Caco-2 (cell line): ENCODE measurements around the gene LDLRAD4. TPM values are rescaled to one million over a fixed set of nuclear protein-coding genes. Genes with fewer than 3 reads are reported as not detected.
"Not testable (repeated sequence)": the region's sequence is repeated elsewhere in the genome, so short reads cannot be mapped to it uniquely, and the experiment has no call there.

Experiments used
- BruUV-seq: library from RNA; stranded (reverse); fragments of 400-500 nt; replicated peaks from 2 replicates; lab custom pipeline; 2021; lab: Mats Ljungman, UMichigan
- CTCF ChIA-PET: fragments of 300-600 bp; sonication (Branson Sonifier 250); formaldehyde crosslinking; loops from one replicate; lab custom pipeline; 2022; ENCODE audit warnings: antibody characterized with exemption; lab: Charles Lee
- POLR2A ChIA-PET: fragments of 300-600 bp; sonication (Branson Sonifier 250); formaldehyde crosslinking; loops from one replicate; lab custom pipeline; 2022; ENCODE audit warnings: antibody characterized with exemption; lab: Charles Lee
- DNase-seq, 2 experiments: peaks; one replicate each; pipeline versions ENCODE4 v3.0.0 to v3.0.0-alpha.2; 2020 to 2022
- H3K27me3 ChIP-seq: replicated peaks from 2 replicates; pipeline ENCODE4 v1.6.0; 2011; ENCODE audit warnings: low read length; ENCODE audit not compliant: control insufficient read depth, insufficient read depth
- H3K36me3 ChIP-seq: 2 replicates; pipeline ENCODE4 v1.5.1; 2011; ENCODE audit warnings: low read length; ENCODE audit not compliant: control insufficient read depth, insufficient read depth
- H3K4me1 ChIP-seq: fragments of 250-450 bp; sonication (Bioruptor Pico); 2 replicates; pipeline ENCODE4 v1.5.1; 2020; ENCODE audit warnings: mild to moderate bottlenecking
- H3K4me3 ChIP-seq: 2 replicates; pipeline ENCODE4 v1.5.1; 2011; ENCODE audit warnings: low read depth, mild to moderate bottlenecking, control low read depth, low read length
- H3K9me3 ChIP-seq: fragments of 250-450 bp; sonication (Bioruptor Pico); 2 replicates; pipeline ENCODE4 v1.5.1; 2020; ENCODE audit warnings: mild to moderate bottlenecking, moderate library complexity
- H3K27ac Mint-ChIP-seq: one replicate; pipeline ENCODE4 v1.8.0; 2022; ENCODE audit warnings: mixed read lengths; ENCODE audit not compliant: unreplicated experiment
- H3K27me3 Mint-ChIP-seq: one replicate; pipeline ENCODE4 v1.8.0; 2022; ENCODE audit warnings: mixed read lengths; ENCODE audit not compliant: insufficient read depth, unreplicated experiment
- H3K36me3 Mint-ChIP-seq: one replicate; pipeline ENCODE4 v1.8.0; 2022; ENCODE audit warnings: mild to moderate bottlenecking, mixed read lengths; ENCODE audit not compliant: insufficient read depth, unreplicated experiment
- H3K4me1 Mint-ChIP-seq: one replicate; pipeline ENCODE4 v1.8.0; 2022; ENCODE audit warnings: low read depth, mixed read lengths; ENCODE audit not compliant: unreplicated experiment
- H3K4me3 Mint-ChIP-seq: one replicate; pipeline ENCODE4 v1.8.0; 2022; ENCODE audit warnings: mild to moderate bottlenecking, moderate library complexity, mixed read lengths; ENCODE audit not compliant: unreplicated experiment
- H3K9me3 Mint-ChIP-seq: one replicate; pipeline ENCODE4 v1.8.0; 2022; ENCODE audit warnings: mixed read lengths; ENCODE audit not compliant: unreplicated experiment
- intact Hi-C: fragments of 100-400 bp; cut with micrococcal nuclease; formaldehyde crosslinking; loops from one replicate; pipeline ENCODE4 v1.10.0; 2022; ENCODE audit not compliant: unreplicated experiment
- total RNA-seq: library from RNA; stranded (reverse); gene quantifications from 2 replicates; pipeline ENCODE4 v1.2.3, GENCODE V29; 2022
- TF ChIP-seq, protein P1 (sequence below), 2 experiments: fragments of 200-600 bp in 1 of 2; IDR thresholded peaks; 1 replicate in 1 of 2; 2 replicates in 1 of 2; pipeline versions ENCODE4 v1.5.1 to v1.8.0; 2011 to 2022; ENCODE audit warnings: antibody characterized with exemption in 1 of 2, control low read depth in 1 of 2, inconsistent platforms in 1 of 2, low read depth in 1 of 2, low read length in 1 of 2, mild to moderate bottlenecking in 1 of 2, moderate library complexity in 1 of 2; ENCODE audit not compliant: insufficient read depth in 1 of 2, severe bottlenecking in 1 of 2, unreplicated experiment in 1 of 2

The LDLRAD4 gene
- total RNA-seq, 1 experiment from 2014 or later, result 1.2 TPM

DNA sequence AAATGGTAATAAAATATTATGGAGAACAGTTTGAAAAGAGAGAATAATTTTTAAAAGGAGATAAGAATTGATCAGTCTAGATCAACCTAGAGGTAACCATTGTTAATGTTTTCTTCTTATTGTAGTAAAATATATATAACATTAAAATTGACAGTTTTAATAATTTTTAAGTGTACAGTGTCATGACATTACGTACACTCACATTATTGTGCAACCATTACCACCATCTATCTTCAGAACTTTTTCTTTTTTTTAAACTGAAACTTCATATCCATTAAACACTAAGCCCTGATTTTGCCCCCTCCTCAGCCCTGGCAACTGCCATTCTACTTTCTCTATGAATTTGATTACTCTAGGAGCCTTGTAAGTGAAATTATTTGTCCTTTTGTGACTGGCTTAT is 121.1 kb downstream of the LDLRAD4 start:
- H3K4me3 Mint-ChIP-seq, result no peak overlapping the region
- BruUV-seq, result no TSS peak
- TF ChIP-seq, protein P1, sequence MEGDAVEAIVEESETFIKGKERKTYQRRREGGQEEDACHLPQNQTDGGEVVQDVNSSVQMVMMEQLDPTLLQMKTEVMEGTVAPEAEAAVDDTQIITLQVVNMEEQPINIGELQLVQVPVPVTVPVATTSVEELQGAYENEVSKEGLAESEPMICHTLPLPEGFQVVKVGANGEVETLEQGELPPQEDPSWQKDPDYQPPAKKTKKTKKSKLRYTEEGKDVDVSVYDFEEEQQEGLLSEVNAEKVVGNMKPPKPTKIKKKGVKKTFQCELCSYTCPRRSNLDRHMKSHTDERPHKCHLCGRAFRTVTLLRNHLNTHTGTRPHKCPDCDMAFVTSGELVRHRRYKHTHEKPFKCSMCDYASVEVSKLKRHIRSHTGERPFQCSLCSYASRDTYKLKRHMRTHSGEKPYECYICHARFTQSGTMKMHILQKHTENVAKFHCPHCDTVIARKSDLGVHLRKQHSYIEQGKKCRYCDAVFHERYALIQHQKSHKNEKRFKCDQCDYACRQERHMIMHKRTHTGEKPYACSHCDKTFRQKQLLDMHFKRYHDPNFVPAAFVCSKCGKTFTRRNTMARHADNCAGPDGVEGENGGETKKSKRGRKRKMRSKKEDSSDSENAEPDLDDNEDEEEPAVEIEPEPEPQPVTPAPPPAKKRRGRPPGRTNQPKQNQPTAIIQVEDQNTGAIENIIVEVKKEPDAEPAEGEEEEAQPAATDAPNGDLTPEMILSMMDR (IDR thresholded peaks at IDR 0.05; ENCODE audit: insufficient read depth in 1 of 2, low read depth in 1 of 2, low read length in 1 of 2, severe bottlenecking in 1 of 2, unreplicated experiment in 1 of 2), result no peak
- no peaks in the 10 kb centered on the region for H3K9me3 Mint-ChIP-seq
- Histone ChIP-seq H3K9me3 (peaks cover 10% of the 10 kb centered on the region), H3K27me3 (no peaks in the 10 kb centered on the region), H3K36me3 (no peaks in the 10 kb centered on the region), H3K4me3 (no peak overlapping the region), H3K4me1 (no peaks in the 10 kb centered on the region)
- peaks cover 8% of the 10 kb centered on the region for H3K4me1 Mint-ChIP-seq
- POLR2A ChIA-PET, result no interaction called here
- peaks cover 12% of the 10 kb centered on the region for H3K27me3 Mint-ChIP-seq
- no peaks in the 10 kb centered on the region for H3K36me3 Mint-ChIP-seq
- intact Hi-C loops, result no loop called here
- H3K27ac Mint-ChIP-seq, result no peak overlapping the region
- DNase-seq, result no peak
- CTCF ChIA-PET, result no interaction called here

DNA sequence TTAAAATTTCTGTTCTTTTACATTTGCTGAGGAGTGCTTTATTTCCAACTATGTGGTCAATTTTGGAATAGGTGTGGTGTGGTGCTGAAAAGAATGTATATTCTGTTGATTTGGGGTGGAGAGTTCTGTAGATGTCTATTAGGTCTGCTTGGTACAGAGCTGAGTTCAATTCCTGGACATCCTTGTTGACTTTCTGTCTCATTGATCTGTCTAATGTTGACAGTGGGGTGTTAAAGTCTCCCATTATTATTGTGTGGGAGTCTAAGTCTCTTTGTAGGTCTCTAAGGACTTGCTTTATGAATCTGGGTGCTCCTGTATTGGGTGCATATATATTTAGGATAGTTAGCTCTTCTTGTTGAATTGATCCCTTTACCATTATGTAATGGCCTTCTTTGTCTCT is 127.9 kb downstream of the LDLRAD4 start:
- H3K4me3 Mint-ChIP-seq, H3K9me3 ChIP-seq, POLR2A ChIA-PET, BruUV-seq, CTCF ChIA-PET, DNase-seq, H3K4me1 ChIP-seq, H3K27me3 Mint-ChIP-seq, H3K27ac Mint-ChIP-seq, H3K4me3 ChIP-seq, H3K36me3 ChIP-seq, H3K9me3 Mint-ChIP-seq, H3K27me3 ChIP-seq, H3K36me3 Mint-ChIP-seq, intact Hi-C loops, H3K4me1 Mint-ChIP-seq: not testable (repeated sequence)

DNA sequence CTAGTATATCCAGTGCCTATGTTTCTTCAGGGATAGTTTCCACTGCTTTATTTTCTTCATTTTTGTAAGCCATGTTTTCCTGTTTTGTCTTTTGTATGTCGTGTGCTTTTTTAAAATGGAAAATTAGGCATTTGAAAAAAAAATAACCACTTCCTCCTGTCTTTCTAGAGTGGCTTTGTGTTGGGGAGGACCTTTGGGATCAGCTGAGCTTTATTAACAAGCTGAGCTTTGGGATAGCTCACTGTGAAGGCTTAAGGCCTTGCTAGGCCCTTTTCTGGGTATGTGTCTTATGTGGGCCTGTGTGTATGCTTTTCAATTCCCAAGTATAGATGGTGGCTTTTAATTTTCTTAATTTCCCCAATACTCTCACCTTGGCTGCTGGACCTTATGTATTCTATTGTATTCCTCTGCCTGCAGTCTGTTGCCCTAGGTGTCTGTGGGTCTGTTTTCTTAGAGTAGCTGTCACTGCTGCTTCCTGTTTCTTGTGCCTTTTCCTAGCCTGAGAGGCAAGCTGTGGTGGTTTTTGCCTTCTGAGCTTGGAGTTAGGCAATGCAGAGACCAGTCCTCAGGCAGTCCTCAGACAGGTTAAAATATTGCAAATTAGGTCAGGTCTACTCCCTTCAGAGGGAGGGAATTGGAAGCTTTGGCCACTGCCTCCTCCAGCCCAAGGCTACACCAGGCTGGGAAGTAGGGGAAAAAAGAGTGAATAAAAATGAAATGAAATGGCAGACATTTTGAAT is 134.7 kb downstream of the LDLRAD4 start:
- H3K36me3 Mint-ChIP-seq, result no peaks in the 10 kb centered on the region
- no peaks in the 10 kb centered on the region for H3K4me1 Mint-ChIP-seq
- H3K9me3 ChIP-seq, result no peaks in the 10 kb centered on the region
- BruUV-seq, result no TSS peak
- H3K9me3 Mint-ChIP-seq, result peaks cover 9% of the 10 kb centered on the region
- no peaks in the 10 kb centered on the region for H3K27me3 Mint-ChIP-seq
- POLR2A ChIA-PET, result no interaction called here
- CTCF ChIA-PET, result no interaction called here
- intact Hi-C loops, result no loop called here
- H3K36me3 ChIP-seq, result no peaks in the 10 kb centered on the region
- H3K4me3 Mint-ChIP-seq, result no peak overlapping the region
- TF ChIP-seq, protein P1 (IDR thresholded peaks at IDR 0.05; ENCODE audit: insufficient read depth in 1 of 2, low read depth in 1 of 2, low read length in 1 of 2, severe bottlenecking in 1 of 2, unreplicated experiment in 1 of 2), result no peak
- no peaks in the 10 kb centered on the region for H3K4me1 ChIP-seq
- DNase-seq, result no peak
- H3K27ac Mint-ChIP-seq, result no peak overlapping the region
- H3K27me3 ChIP-seq, result no peaks in the 10 kb centered on the region
- H3K4me3 ChIP-seq, result no peak overlapping the region
